Measurements from ENCODE around the gene C2orf69. TPM values are rescaled to one million over a fixed set of nuclear protein-coding genes. Genes with fewer than 3 reads are reported as not detected.

Gene C2orf69
- total RNA-seq, 1 experiment from 2014 or later: 29.9 TPM

Other genes with a start within 250 kb of the C2orf69 start
- 0.85 to 2.1 TPM (median 1.8 TPM) in 3 replicates for gene FTCDNL1, start 60.1 kb upstream of the C2orf69 start, total RNA-seq (2021)
- 13.5 to 15.2 TPM (median 13.8 TPM) in 3 replicates for gene TYW5, start 44.2 kb downstream of the C2orf69 start, total RNA-seq (2021)
- 25.0 to 29.3 TPM (median 27.0 TPM) in 3 replicates for gene MAIP1, start 44.3 kb downstream of the C2orf69 start, total RNA-seq (2021)

Measured in WTC11 (cell line).